NCI-H187 (cell line): ENCODE measurements around the gene OR5AU1.

Experiments
- DNase-seq, 2 experiments: peaks; one replicate each; lab custom pipeline; 2025; lab: John Stamatoyannopoulos, UW

Gene OR5AU1

DNA sequence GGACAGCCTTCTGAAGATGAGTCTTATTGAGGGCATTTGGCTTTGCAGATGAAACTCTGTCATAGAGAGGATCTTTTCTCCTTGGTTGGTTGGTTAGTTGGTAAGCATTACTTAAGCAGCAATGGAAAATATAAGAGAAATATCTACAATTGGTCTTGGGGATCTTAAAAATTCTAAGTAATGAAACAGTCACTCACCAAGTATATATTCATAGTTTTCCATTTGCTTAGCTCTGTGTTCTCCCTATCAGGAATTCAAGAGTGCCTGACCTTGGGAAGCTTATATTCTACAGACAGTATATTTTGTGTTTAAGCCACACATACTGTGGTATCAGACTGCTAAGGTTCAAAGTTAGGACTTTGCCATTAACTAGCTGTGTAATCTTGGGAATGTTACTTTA is at the start of gene OR5AU1:
OR5AU1 (minus strand) TSS at position 101 of the 400 bp plus-strand sequence. CDS start 191 bp downstream, outside the sequence.
- DNase-seq = no peak

DNA sequence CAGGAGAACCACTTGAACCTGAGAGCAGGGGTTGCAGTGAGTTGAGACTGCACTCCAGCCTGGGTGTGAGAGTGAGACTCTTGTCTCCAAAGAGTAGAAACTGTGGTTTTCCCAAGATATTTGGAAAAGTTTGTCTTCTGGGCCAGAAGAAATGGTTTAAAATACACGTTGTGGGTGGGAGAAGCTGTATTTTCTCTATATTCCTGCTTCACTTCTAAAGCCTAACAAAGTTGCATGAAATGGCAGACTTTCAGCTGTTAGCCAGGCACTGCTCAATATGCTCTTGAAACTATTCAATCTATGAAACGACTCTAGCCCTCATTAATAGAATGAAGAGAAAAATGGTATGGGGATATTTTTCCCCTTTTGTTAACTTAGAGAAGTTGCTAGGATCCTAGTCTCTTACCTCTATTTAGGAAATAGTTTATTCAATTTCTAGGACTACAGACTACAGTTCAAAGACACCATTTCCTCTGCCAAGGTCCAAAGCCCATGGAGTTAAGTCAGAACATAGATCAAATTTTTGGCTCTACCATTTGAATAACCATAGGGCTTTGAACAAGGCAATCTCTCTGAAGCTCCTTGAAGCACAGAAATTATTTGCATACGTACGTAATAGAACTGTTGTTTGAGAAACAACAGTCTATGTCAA is 49.3 kb upstream of the OR5AU1 start:
- no peak for DNase-seq

DNA sequence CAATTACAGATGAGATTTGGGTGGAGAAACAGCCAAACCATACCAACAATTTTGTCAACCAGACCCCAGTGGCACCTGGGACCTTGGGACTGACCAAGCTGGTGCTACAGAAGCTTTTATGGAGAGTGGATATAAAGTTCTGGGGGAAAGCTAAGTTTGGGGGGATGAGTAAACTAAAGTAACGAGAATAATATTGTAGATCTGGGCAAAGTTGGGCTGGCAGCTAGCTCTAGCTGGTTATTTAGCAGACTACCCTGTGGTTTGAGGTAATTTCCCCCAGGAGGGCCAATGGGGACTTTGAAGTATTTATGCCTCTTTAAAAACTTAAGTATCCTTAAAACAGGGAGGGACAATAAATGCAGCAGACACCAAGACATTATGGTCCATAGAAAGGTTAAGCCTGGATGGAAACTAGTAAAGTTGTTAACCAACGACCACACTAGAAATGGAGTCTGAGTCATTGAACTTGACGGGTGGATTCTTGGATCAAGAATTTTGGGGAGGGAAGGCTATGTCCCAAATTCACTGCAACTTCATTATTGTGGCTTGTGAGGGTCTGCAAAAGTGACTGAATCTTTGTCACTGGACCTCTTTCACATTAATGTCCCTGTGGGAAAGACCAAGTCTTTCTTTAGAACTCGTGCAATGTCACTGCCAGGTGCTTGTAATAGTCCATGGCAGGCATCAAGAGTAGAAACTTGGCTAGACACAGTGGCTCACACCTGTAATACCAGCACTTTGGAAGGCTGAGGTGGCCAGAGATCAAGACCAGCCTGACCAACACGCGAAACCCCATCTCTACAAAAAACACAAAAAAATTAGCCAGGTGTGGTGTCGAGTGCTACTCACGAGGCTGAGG is 48.5 kb upstream of the OR5AU1 start:
- DNase-seq = peak in 1 of 2 experiments; percentile 6

DNA sequence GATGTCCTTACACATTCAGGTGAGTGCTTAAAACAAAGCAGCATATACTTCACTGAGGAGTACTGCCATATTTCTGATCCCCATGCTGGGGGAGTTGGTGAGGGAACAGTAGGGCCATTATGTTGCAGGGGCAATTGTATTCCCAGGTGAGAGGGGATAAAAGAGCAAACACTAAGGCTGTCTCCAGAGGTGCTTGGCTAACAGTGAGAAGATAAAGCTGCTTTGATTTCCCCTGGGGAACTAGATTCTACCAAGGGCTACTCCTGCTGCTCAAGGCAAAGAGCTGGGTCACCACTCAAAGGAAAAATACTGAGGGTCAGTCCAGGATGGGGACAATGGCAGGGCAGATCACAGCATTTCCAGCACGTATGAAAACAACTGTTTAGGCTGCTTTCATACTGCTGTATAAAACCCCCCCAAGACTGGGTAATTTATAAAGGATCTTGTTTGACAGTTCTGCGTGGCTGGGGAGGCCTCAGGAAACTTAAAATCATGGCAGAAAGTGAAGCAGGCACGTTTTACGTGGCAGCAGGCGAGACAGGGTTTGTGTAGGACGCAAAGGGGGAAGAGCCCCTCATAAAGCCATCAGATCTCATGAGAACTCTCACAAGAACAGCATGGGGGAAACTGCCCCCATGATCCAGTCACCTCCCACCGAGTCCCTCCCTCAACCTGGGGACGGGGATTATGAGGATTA is 47.8 kb upstream of the OR5AU1 start:
- no peak for DNase-seq

DNA sequence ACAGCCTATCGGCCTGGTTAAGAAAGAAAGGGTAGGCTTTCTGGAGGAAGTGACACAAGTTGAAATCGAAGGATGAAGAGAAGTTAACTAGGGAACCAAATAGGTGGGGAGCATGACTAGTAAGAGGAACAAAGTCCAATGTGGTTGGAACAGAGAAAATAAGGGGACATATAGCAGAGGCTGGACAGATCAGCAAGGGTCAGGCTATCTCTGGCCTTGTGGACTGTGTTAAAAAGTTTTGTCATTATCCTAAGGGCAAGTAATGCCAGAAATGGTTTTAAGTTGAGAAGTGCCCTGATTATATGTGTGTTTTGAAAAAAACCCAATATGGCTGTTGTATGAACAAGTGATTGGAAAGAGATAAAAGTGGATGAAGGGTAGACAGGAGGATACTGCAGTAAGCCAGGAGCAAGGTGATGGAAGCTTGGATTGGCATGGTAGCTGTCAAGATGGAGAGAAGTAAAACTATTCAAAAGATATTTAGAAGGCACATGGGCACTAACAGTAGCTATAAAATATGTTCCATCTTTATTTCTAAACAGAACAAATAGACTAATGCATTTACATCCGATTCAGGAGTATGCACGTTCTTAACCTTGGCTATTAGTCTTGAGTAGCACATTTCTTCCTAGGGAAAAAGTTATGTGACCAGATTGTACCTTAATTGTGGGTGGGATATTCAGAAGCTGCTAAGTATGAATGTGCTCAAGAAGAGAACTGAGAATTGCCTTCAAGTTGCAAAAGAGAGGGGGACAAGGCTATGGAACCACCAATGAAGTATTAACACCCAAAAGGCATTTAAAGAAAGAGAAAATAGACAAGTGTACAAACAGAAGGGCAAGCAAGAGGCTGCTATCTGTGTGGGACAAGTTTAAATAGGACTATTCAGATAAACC is 46.8 kb upstream of the OR5AU1 start:
- no peak for DNase-seq

DNA sequence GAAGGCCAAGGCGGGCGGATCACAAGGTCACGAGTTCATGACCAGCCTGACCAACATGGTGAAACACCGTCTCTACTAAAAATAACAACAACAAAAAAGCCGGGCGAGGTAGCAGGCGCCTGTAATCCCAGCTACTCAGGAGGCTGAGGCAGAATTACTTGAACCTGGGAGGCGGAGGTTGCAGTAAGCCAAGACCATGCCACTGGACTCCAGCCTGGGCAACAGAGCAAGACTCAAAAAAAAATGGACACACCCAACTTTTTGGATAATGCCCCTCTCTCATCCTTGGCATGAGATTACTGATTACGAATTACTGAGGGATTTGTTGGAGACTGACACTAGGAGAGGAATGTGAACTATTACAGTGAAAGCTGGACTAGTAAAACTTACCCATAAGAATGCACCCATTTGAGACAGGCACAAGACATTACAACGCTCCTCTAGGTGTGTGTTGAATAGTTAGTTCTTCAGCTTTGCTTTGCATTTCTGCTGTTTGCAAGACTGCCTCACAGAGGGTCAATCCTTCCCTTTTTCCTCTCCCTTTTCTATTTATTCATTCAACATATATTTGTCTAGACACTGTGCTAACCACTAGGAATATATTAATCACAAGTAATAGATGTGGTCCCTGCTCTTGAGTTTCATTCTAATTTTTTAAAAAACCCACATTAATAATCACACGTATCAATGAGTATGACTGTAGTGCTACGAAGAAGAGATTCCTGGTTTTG is 46.0 kb upstream of the OR5AU1 start:
- DNase-seq = no peak

DNA sequence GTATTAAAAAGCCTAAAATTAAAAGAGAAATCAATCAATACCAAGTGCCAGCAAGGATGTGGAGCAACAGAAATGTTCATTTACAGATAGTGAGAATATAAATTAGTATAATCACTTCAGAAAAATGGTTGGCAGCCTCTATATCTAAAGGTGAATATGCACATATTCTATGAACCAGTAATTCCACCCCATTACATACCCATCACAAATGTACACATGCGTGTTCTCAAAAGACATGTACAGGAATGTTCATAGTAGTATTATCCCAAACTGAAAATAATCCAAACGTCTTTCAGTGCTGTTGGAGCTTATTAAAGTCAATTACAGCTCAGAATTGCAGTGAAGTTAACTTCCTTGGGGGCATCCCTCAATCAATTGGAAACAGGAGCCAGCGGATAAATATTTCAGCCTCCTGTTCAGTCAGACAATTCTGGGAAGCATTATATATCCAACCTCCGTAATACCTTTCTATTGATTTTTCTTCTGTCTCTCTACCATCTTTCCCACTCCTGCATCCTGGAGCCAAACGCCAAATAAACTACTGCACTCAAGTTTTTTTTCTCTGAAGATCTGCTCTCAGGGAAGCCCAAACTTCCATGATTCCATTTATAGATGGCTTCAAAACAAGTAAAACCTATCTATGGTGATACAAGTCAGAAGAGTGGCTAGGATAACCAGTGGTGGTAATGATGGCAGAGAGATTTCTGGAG is 45.0 kb upstream of the OR5AU1 start:
- DNase-seq = no peak

DNA sequence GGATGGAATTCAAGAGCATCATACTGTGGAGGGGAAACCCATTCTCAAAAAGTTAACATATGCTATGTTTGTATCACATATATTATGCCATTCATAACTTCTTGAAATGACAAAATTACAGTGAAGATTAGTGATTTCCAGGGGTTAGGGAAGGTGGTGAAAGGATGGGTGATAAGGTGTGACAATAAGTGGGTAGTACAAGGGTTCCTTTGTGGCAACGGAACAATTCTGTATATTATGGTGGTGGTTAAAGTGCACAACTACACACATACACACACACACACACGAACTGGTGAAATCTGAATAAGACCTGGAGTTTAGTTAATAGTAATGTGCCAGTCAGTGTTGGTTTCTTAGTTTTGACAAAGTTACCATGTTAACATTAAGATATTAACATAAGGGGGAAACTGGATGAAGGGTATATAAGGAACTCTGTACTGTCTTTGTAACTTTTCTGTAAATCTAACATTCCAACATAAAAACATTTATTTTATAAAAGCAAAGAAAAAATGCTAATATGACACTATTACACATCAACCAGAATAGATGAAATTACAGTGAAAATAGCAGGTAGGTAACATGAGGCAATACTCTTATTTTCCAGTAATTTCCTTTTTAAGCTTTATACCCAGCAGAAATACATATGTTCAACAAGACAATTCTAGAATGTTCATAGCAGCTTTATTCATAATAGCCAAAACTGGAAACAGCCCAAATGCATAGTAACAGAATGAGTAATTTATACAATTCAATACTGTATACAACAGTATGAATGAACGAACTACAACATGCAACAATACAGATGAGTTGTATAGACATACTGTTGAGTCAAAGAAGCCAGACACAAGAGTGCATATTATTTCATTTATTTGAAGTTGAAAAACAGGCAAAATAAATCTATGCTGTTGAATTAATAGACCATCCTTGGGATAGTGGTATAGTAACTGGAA is 44.0 kb upstream of the OR5AU1 start:
- DNase-seq = no peak

DNA sequence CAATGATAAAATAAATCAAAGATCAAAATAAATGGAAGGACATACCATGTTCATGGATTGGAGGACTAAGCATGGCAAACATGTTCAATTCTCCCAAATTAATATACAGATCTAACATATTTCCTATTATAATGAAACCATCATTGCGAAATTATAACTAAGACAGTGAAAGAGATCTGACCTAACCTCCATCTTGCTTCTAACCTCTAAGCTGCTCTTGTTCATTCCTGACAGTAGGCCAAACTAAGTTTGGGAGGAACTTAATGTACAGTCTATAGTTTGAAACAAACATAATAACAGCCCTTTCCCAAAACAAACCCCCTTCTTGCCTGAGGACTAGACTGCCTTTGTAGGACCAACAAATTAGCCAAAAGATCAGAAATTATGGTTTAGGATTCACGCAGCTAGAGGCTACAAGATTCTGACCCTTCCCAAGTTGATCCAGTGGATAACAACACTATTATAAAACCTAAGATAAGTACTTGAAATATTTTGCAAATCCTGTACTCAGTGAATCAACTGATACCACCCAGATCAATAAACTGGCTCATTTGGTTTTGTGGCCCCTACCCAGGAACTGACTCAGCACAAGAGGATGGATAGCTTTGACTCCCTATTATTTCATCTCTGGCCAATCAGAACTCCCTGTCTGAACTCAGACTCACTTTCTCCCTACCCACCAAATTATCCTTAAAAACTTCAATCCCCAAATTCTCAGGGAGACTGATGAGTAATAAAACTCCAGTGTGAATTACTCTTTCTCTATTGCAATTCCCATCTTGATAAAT is 41.7 kb upstream of the OR5AU1 start:
- DNase-seq = no peak

DNA sequence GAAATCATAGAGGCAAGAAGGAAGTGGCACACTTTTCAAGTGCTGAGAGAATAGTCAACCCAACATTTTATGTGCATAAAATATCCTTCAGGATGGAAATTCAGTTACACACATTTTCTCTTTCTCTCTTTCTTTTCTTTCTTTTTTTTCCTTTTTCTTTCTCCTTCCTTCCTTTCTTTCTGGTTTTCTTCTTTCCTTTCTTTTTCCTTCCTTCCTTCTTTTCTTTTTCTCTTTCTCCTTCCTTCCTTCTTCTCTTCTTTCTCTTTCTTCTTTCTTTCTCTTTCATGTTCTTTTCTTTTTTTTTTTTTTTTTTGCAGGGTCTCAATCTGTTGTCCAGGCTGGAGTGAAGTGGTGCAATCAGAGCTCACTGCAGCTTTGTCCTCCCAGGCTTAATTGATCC is 38.7 kb upstream of the OR5AU1 start:
- no peak for DNase-seq

DNA sequence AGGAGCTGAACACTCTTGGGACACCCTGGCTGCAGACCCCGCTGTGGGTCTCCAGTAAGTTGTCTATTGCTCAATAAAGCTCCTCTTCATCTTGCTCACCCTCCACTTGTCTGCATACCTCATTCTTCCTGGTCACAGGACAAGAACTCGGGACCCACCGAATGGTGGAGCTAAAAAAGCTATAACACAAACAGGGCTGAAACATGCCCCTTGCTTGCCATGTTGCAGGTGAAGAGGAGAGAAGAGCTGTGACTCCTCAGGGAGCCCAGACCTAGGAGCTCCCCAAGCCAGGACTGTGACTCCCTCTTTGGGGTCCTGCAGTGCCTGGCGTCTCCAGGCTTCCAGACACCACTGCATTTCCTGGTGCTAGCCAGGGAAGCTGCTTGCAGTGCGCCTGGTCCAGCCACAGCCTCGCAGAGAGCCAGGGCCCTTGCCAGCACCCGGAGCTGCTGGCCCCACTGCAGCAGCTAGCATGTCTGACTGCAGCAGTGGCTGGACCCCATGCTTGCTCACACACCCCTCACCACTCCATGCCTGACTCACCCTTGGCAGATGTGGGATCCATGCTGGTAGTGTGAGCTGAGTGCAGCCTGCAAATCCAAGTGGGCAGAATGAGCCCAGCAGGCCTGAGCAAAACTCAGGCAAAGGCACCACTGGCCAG is 37.1 kb upstream of the OR5AU1 start:
- DNase-seq = no peak

DNA sequence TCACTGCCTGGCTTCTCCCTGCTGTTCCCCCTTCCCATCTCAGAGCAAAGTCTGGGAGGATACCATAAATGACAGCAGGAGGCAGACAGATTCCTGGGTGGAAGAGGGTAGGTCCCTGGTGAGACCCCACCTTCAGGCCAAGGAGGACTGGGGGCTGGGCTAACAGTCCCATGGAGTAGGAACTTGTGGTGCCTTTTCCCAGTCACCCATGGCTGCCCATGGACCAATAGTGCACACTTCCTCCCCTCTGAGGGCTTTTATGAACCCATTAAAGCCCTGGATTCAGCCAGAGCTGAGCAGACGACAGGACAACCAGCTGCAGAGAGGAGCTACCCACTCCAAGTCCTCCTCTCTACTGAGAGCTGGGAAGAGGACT is 36.6 kb upstream of the OR5AU1 start:
- no peak for DNase-seq

DNA sequence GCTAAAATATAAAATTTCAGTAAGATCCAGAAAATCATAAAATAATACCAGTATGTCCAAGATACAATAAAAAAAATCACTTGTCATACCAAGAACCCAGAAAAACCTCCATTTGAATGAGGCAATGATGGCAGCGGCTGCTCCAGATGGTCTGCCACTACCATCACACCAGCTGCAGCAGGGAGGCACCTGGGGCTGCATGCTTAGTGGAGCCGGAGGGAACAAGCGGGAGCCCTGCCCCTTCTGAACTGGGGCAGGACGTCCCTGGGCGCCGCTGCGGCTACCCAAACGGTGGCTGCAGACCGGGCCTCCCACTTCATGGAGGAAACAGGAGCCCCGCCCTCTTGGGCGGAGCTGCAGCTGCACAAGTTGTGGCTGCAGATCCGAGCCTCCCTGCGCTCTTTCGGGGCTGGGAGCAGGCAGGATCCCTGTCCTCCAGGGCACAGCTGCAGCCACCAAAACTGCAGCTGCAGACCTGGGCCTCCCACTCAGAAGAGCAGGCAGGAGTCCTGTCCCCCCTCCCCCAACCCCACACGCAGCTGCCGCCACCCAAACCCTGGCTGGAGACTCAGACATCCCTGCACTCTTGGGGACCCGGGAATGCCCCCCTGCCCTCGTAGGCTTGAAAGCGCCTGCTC is 36.1 kb upstream of the OR5AU1 start:
- peak; percentile 82 to 92 for DNase-seq

DNA sequence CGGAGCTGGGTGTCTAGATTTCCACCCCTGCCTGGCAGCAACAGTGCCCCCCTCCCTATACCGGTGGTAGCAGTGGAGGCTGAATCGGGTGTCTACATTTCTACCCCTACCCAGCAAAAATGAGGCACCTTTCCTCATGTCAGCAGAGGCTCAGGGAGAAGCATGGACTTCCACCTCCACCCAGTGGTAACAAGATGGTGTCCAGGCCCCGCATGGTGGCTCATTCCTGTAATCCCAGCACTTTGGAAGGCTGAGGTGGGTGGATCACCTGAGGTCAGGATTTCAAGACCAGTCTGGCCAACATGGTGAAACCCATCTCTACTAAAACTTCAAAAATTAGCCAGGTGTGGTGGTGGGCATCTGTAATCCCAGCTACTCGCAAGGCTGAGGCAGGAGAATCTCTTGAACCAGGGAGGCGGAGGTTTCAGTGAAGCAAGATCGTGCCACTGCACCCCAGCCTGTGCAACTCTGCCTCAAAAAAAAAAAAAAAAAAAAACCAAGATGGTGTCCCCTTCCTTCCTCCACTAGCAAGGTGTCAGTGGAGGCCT is 35.5 kb upstream of the OR5AU1 start:
- DNase-seq = no peak

DNA sequence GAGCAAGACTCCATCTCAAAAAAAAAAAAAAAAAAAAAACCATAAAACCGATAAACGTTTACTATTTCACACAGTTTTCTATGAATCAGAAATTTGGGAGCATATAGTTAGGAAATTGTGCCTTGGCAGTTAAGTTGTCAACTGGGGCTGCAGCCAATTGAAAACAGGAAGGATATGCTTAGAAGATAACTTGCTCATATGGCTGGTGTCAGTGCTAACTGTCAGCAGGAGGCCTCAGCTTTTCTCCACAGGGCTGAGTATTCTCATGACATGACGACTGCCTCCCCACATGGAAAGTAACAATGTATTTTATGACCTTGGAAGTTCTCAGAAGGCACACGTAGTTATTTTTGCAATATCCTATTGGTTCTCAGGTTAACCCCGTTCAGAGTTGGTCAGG is 29.6 kb upstream of the OR5AU1 start:
- no peak for DNase-seq

DNA sequence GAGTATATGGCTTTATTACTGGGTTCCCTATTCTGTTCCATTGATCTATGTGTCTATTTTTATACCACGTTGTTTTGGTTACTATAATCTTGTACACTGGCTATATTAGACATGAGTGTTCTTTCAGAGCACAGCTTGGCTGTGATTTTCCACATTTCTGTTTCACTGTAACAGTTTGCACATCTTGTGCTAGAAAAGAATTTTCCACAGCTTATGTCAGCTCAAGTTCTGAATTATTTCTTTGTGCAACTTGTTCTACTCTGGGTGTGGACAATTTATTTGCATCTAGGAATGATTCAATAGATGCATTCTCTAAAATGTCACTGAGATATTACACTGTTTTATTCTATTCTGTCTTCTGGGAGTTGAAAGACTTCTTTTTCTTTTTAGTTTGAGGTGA is 28.4 kb upstream of the OR5AU1 start:
- no peak for DNase-seq

DNA sequence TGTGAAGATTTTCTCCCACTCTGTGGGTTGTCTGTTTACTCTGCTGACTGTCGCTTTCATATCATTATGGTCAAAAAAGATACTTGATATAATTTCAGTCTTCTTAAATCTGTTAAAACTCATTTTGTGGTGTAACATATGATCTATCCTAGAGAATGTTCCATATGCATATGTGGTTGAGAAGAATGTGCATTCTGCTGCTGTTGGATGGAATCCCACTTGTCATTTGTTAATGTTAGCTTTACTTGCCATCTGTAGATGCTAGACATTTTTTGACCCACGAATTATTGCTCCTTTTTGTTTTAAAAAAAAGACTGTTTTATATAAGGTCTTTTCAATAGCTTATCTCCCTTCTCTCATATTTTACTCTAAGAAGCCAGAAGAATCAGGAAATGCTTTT is 26.3 kb upstream of the OR5AU1 start:
- no peak for DNase-seq
